GM12892 (cell line): Measurements from ENCODE around the gene UBE2O.

ENCODE experiments used
- DNase-seq: peaks from one replicate; pipeline ENCODE4 v3.0.0; 2011; ENCODE audit not compliant: insufficient read length
- FAIRE-seq: peaks from 2 replicates; lab custom pipeline; 2011; peaks lifted over from hg19 to GRCh38; lab: Jason Lieb, UNC
- POLR2A ChIP-seq: IDR thresholded peaks from 2 replicates; pipeline ENCODE4 v1.6.1; 2011; ENCODE audit warnings: low read depth, low read length, control low read depth
- POLR2AphosphoS5 ChIP-seq: IDR thresholded peaks from 2 replicates; pipeline ENCODE4 v1.6.1; 2011; ENCODE audit warnings: low read depth, low read length, control low read depth
- TAF1 ChIP-seq: IDR thresholded peaks from 2 replicates; pipeline ENCODE4 v1.6.1; 2011; ENCODE audit warnings: low read depth, mild to moderate bottlenecking, control low read depth, low read length, borderline replicate concordance

Gene UBE2O

GRCh38 chr17:76414334-76415295 is 38.3 kb downstream of the UBE2O start:
- DNase-seq (no peak), FAIRE-seq (no peak)
- TF ChIP-seq POLR2A, result no peak

- FAIRE-seq (no peak), DNase-seq (no peak)
- no peak for TF ChIP-seq POLR2AphosphoS5
- no peak for TF ChIP-seq POLR2A
- TF ChIP-seq TAF1, result no peak
These were observed 41.7 kb downstream of the UBE2O start for GRCh38 chr17:76411247-76411646.

GRCh38 chr17:76410328-76410965 is 42.5 kb downstream of the UBE2O start:
- FAIRE-seq, result no peak
- TF ChIP-seq POLR2AphosphoS5, result no peak
- TF ChIP-seq POLR2A, result no peak
- no peak for TF ChIP-seq TAF1
- no peak for DNase-seq

GRCh38 chr17:76408037-76408849 is 44.7 kb downstream of the UBE2O start:
- peak; percentile 67 for DNase-seq
- peak; percentile 76 for FAIRE-seq
- TF ChIP-seq POLR2AphosphoS5, result no peak
- no peak for TF ChIP-seq TAF1
- no peak for TF ChIP-seq POLR2A

- FAIRE-seq (no peak), DNase-seq (no peak)
- TF ChIP-seq POLR2AphosphoS5, result no peak
- TF ChIP-seq TAF1, result no peak
- TF ChIP-seq POLR2A, result no peak
These were observed 45.4 kb downstream of the UBE2O start for GRCh38 chr17:76407509-76407908.

GRCh38 chr17:76405967-76406647 is 46.8 kb downstream of the UBE2O start:
- no peak for TF ChIP-seq POLR2A
- no peak for TF ChIP-seq POLR2AphosphoS5
- no peak for TF ChIP-seq TAF1
- FAIRE-seq (no peak), DNase-seq (no peak)

GRCh38 chr17:76405607-76405966 is 47.4 kb downstream of the UBE2O start:
- DNase-seq, result no peak
- TF ChIP-seq TAF1 (no peak), POLR2AphosphoS5 (no peak), POLR2A (no peak)
- no peak for FAIRE-seq

GRCh38 chr17:76404976-76405563 is 47.9 kb downstream of the UBE2O start:
- FAIRE-seq (no peak), DNase-seq (no peak)
- no peak for TF ChIP-seq POLR2AphosphoS5
- TF ChIP-seq POLR2A, result no peak
- no peak for TF ChIP-seq TAF1

- TF ChIP-seq POLR2A (no peak), POLR2AphosphoS5 (no peak), TAF1 (no peak)
- FAIRE-seq, result no peak
These were observed 48.7 kb downstream of the UBE2O start for GRCh38 chr17:76404256-76404655.

GRCh38 chr17:76402711-76403110 is 50.2 kb downstream of the UBE2O start:
- no peak for FAIRE-seq

More at GRCh38 chr17:76404256-76404655, 48.7 kb downstream of the UBE2O start:
- no peak for DNase-seq

More at GRCh38 chr17:76402711-76403110, 50.2 kb downstream of the UBE2O start:
- TF ChIP-seq POLR2AphosphoS5, result no peak
- TF ChIP-seq TAF1, result no peak
- TF ChIP-seq POLR2A, result no peak
- DNase-seq, result no peak
